GM12892 (cell line): ENCODE data around the gene VPS39.

Experiments used
- POLR2A ChIP-seq: IDR thresholded peaks from 2 replicates; pipeline ENCODE4 v1.6.1; 2011; ENCODE audit warnings: low read depth, low read length, control low read depth
- POLR2AphosphoS5 ChIP-seq: IDR thresholded peaks from 2 replicates; pipeline ENCODE4 v1.6.1; 2011; ENCODE audit warnings: low read depth, low read length, control low read depth
- TAF1 ChIP-seq: IDR thresholded peaks from 2 replicates; pipeline ENCODE4 v1.6.1; 2011; ENCODE audit warnings: low read depth, mild to moderate bottlenecking, control low read depth, low read length, borderline replicate concordance

GRCh38 chr15:42214600-42214999 is 6.5 kb upstream of the VPS39 start:
- no peak for TF ChIP-seq POLR2A
- TF ChIP-seq POLR2AphosphoS5, result no peak
- no peak for TF ChIP-seq TAF1
